ENCODE measurements around the gene GOLGA8M. TPM values are rescaled to one million over a fixed set of nuclear protein-coding genes. Genes with fewer than 3 reads are reported as not detected.
"Not testable (repeated sequence)": the region's sequence is repeated elsewhere in the genome, so short reads cannot be mapped to it uniquely, and the experiment has no call there.

The GOLGA8M gene
- total RNA-seq, 1 donor from 2014 or later = not detected

- Mint-ChIP-seq H3K4me1 (ENCODE audit: low read depth) (peaks cover 3% of the 10 kb centered on the region), H3K36me3 (ENCODE audit: insufficient read depth) (no peaks in the 10 kb centered on the region), H3K27me3 (peaks cover 6% of the 10 kb centered on the region), H3K27ac (no peak overlapping the region), H3K4me3 (ENCODE audit: low read depth) (no peak overlapping the region), H3K9me3 (ENCODE audit: low read depth) (no peaks in the 10 kb centered on the region)
- no peak for TF ChIP-seq CTCF (IDR thresholded peaks at IDR 0.05; ENCODE audit: unreplicated experiment)
- DNase-seq (ENCODE audit: low spot score, unreplicated experiment) = no peak
Measured at GRCh38 chr15:28725556-28725955, 13.3 kb upstream of the GOLGA8M start.

- not testable (repeated sequence) for H3K4me3 Mint-ChIP-seq (ENCODE audit: low read depth); H3K36me3 Mint-ChIP-seq (ENCODE audit: insufficient read depth); H3K4me1 Mint-ChIP-seq (ENCODE audit: low read depth); H3K27me3 Mint-ChIP-seq; H3K27ac Mint-ChIP-seq; DNase-seq (ENCODE audit: low spot score, unreplicated experiment); H3K9me3 Mint-ChIP-seq (ENCODE audit: low read depth)
Measured at GRCh38 chr15:28723986-28724385, 11.8 kb upstream of the GOLGA8M start.

GRCh38 chr15:28719626-28720025, 7.4 kb upstream of the GOLGA8M start:
- H3K27me3 Mint-ChIP-seq; DNase-seq (ENCODE audit: low spot score, unreplicated experiment); H3K4me1 Mint-ChIP-seq (ENCODE audit: low read depth); H3K4me3 Mint-ChIP-seq (ENCODE audit: low read depth); H3K27ac Mint-ChIP-seq; H3K9me3 Mint-ChIP-seq (ENCODE audit: low read depth); H3K36me3 Mint-ChIP-seq (ENCODE audit: insufficient read depth): not testable (repeated sequence)

- H3K27me3 Mint-ChIP-seq; H3K4me3 Mint-ChIP-seq (ENCODE audit: low read depth); H3K36me3 Mint-ChIP-seq (ENCODE audit: insufficient read depth); H3K9me3 Mint-ChIP-seq (ENCODE audit: low read depth); H3K27ac Mint-ChIP-seq; DNase-seq (ENCODE audit: low spot score, unreplicated experiment); H3K4me1 Mint-ChIP-seq (ENCODE audit: low read depth): not testable (repeated sequence)
Measured at GRCh38 chr15:28718576-28718975, 6.4 kb upstream of the GOLGA8M start.

GRCh38 chr15:28714176-28714575, 2.0 kb upstream of the GOLGA8M start:
- not testable (repeated sequence) for H3K27me3 Mint-ChIP-seq; DNase-seq (ENCODE audit: low spot score, unreplicated experiment); H3K27ac Mint-ChIP-seq; H3K9me3 Mint-ChIP-seq (ENCODE audit: low read depth); H3K4me1 Mint-ChIP-seq (ENCODE audit: low read depth); H3K4me3 Mint-ChIP-seq (ENCODE audit: low read depth); H3K36me3 Mint-ChIP-seq (ENCODE audit: insufficient read depth)

- peak; percentile 37 for TF ChIP-seq CTCF (IDR thresholded peaks at IDR 0.05; ENCODE audit: unreplicated experiment)
- H3K9me3 Mint-ChIP-seq (ENCODE audit: low read depth) = not testable (repeated sequence)
- peak; percentile 24 for DNase-seq (ENCODE audit: low spot score, unreplicated experiment)
Measured at GRCh38 chr15:28703927-28704326, 8.3 kb downstream of the GOLGA8M start.

GRCh38 chr15:28702427-28702826, 9.8 kb downstream of the GOLGA8M start:
- not testable (repeated sequence) for H3K4me3 Mint-ChIP-seq (ENCODE audit: low read depth); H3K27ac Mint-ChIP-seq; H3K36me3 Mint-ChIP-seq (ENCODE audit: insufficient read depth); H3K27me3 Mint-ChIP-seq; H3K4me1 Mint-ChIP-seq (ENCODE audit: low read depth); DNase-seq (ENCODE audit: low spot score, unreplicated experiment); H3K9me3 Mint-ChIP-seq (ENCODE audit: low read depth)

More at GRCh38 chr15:28703927-28704326, 8.3 kb downstream of the GOLGA8M start:
- not testable (repeated sequence) for H3K27ac Mint-ChIP-seq; H3K4me1 Mint-ChIP-seq (ENCODE audit: low read depth); H3K4me3 Mint-ChIP-seq (ENCODE audit: low read depth); H3K27me3 Mint-ChIP-seq; H3K36me3 Mint-ChIP-seq (ENCODE audit: insufficient read depth)

GRCh38 chr15:28694006-28694751, 18.0 kb downstream of the GOLGA8M start:
- H3K4me1 Mint-ChIP-seq (ENCODE audit: low read depth); H3K27ac Mint-ChIP-seq; H3K9me3 Mint-ChIP-seq (ENCODE audit: low read depth); H3K27me3 Mint-ChIP-seq; H3K4me3 Mint-ChIP-seq (ENCODE audit: low read depth); H3K36me3 Mint-ChIP-seq (ENCODE audit: insufficient read depth); DNase-seq (ENCODE audit: low spot score, unreplicated experiment): not testable (repeated sequence)

GRCh38 chr15:28693021-28693420, 19.2 kb downstream of the GOLGA8M start:
- not testable (repeated sequence) for H3K4me1 Mint-ChIP-seq (ENCODE audit: low read depth); H3K9me3 Mint-ChIP-seq (ENCODE audit: low read depth); H3K27me3 Mint-ChIP-seq; H3K4me3 Mint-ChIP-seq (ENCODE audit: low read depth); H3K36me3 Mint-ChIP-seq (ENCODE audit: insufficient read depth); DNase-seq (ENCODE audit: low spot score, unreplicated experiment); H3K27ac Mint-ChIP-seq

- not testable (repeated sequence) for H3K27ac Mint-ChIP-seq; H3K4me1 Mint-ChIP-seq (ENCODE audit: low read depth); H3K36me3 Mint-ChIP-seq (ENCODE audit: insufficient read depth); H3K27me3 Mint-ChIP-seq; H3K9me3 Mint-ChIP-seq (ENCODE audit: low read depth); DNase-seq (ENCODE audit: low spot score, unreplicated experiment); H3K4me3 Mint-ChIP-seq (ENCODE audit: low read depth)
Measured at GRCh38 chr15:28673533-28673932, 38.7 kb downstream of the GOLGA8M start.

- not testable (repeated sequence) for H3K27ac Mint-ChIP-seq; H3K4me1 Mint-ChIP-seq (ENCODE audit: low read depth); H3K27me3 Mint-ChIP-seq; DNase-seq (ENCODE audit: low spot score, unreplicated experiment); H3K9me3 Mint-ChIP-seq (ENCODE audit: low read depth); H3K36me3 Mint-ChIP-seq (ENCODE audit: insufficient read depth); H3K4me3 Mint-ChIP-seq (ENCODE audit: low read depth)
Measured at GRCh38 chr15:28672122-28672521, 40.1 kb downstream of the GOLGA8M start.

- not testable (repeated sequence) for H3K4me1 Mint-ChIP-seq (ENCODE audit: low read depth); H3K4me3 Mint-ChIP-seq (ENCODE audit: low read depth); H3K27ac Mint-ChIP-seq; H3K36me3 Mint-ChIP-seq (ENCODE audit: insufficient read depth); H3K9me3 Mint-ChIP-seq (ENCODE audit: low read depth); DNase-seq (ENCODE audit: low spot score, unreplicated experiment); H3K27me3 Mint-ChIP-seq
Measured at GRCh38 chr15:28666402-28666801, 45.8 kb downstream of the GOLGA8M start.

Data from progenitor cell of endocrine pancreas (in vitro differentiated cells).